ENCODE results near the gene RASSF8. TPM values are rescaled to one million over a fixed set of nuclear protein-coding genes. Genes with fewer than 3 reads are reported as not detected.

RASSF8 gene
- total and polyA plus RNA-seq, 5 donors: 13.0 to 94.6 (median 78.5) TPM

DNA sequence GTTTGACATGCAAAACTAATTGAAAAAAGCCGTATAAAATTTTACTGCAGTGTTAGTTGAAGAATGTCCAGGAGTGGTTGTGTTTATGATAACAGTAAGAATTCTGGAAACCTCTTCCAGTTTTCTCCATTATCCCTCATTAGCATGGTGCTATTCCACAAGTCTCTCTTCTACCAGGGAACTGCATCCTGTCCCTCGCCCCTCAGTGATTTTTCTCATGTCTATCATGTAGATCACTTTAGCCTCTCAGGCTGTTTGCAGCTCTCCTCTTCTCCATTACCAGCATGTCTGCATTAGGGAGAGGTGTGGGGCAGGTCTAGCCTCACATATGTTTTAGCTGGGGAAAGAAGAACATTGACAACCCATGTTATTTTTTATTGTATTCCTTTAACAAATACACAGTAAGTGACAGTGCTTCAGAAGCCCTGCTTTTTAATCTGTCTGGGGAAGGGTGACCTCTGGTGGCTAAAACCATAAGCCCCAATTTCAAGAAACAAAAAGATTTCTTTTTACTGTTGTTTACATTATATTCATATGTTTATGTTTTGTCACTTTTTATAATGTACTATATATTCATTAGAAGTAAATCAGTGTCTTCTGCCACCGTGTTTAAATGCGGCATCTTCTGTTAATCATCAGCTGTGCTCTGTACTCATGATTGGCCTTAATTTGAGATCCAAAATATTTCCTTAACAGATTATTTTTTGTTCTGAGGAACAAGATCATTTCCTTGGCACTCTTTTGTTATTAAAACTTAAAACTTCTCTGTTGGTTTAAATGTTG, 70.7 kb downstream of the RASSF8 start:
- intact Hi-C loops (cut with DNase I): loop anchor here in 2 of 4 donors (5.0 kb wide), 3 partner anchors 67 to 592 kb away; no protein-coding TSS in a partner anchor

DNA sequence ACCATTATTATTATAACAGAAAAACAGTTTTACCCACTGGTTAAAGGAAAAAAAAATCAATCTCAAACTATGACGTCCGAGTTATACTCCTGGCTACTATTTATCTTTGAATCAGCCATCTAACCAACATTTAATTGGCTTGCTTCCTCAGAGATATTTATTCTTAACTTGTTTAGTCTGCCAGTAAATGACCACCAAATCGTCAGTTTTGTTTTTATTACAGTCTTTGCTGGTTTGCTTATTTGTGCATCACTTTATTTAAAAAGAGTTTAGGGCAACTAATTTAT, 71.2 kb downstream of the RASSF8 start:
- ATAC-seq (no peak), DNase-seq (no peak)
- Histone ChIP-seq H3K9me3 (ENCODE audit: control insufficient read depth, low read length) (no peaks in the 10 kb centered on the region), H3K4me3 (ENCODE audit: low read length) (no peak overlapping the region), H3K4me1 (ENCODE audit: control insufficient read depth, insufficient read depth, low read length) (peaks cover 6% of the 10 kb centered on the region), H3K27me3 (ENCODE audit: control insufficient read depth, insufficient read depth) (no peaks in the 10 kb centered on the region), H3K27ac (ENCODE audit: low read length) (no peak overlapping the region)
- intact Hi-C loops (cut with DNase I): loop anchor here in 3 of 4 donors (5.0 to 10.0 kb wide), 5 partner anchors 67 to 595 kb away; no protein-coding TSS in a partner anchor
- WGBS: 26% methylated on average over 3 of the region's 3 CpGs

More for the DNA sequence above, 70.7 kb downstream of the RASSF8 start:
- DNase-seq (no peak), ATAC-seq (peak; percentile 56 to 71)
- Histone ChIP-seq H3K27ac (ENCODE audit: low read length) (no peak overlapping the region), H3K4me1 (ENCODE audit: control insufficient read depth, insufficient read depth, low read length) (peaks cover 6% of the 10 kb centered on the region), H3K27me3 (ENCODE audit: control insufficient read depth, insufficient read depth) (no peaks in the 10 kb centered on the region), H3K4me3 (ENCODE audit: low read length) (no peak overlapping the region), H3K9me3 (ENCODE audit: control insufficient read depth, low read length) (no peaks in the 10 kb centered on the region)
- 39% methylated on average over 4 of the region's 4 CpGs for WGBS

DNA sequence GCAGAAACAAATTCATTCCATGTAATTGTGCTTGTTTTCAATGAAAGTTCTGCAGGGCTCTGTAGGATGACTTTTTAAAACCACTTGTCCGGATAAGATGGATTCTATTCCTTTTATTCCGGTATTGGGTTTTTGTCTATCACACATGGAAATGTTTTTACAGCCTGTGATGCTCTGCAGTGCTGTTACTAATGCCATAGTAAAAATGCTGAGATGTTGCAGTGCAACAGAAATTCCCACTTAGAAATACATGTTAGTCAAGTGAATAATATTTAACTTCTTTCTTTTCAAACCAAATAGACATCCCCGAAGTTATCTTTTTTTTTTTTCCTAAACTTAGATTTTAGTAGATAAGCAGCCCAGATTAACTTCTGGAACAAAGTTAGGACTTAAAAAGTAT, 71.9 kb downstream of the RASSF8 start:
- Histone ChIP-seq H3K4me3 (ENCODE audit: low read length) (no peak overlapping the region), H3K9me3 (ENCODE audit: control insufficient read depth, low read length) (no peaks in the 10 kb centered on the region), H3K27ac (ENCODE audit: low read length) (no peak overlapping the region), H3K27me3 (ENCODE audit: control insufficient read depth, insufficient read depth) (no peaks in the 10 kb centered on the region), H3K4me1 (ENCODE audit: control insufficient read depth, insufficient read depth, low read length) (peaks cover 6% of the 10 kb centered on the region)
- 76% methylated on average over 3 of the region's 3 CpGs for WGBS
- intact Hi-C loops (cut with DNase I): loop anchor here in 2 of 4 donors (5.0 to 10.0 kb wide), 3 partner anchors 446 to 596 kb away; no protein-coding TSS in a partner anchor
- ATAC-seq (no peak), DNase-seq (no peak)

DNA sequence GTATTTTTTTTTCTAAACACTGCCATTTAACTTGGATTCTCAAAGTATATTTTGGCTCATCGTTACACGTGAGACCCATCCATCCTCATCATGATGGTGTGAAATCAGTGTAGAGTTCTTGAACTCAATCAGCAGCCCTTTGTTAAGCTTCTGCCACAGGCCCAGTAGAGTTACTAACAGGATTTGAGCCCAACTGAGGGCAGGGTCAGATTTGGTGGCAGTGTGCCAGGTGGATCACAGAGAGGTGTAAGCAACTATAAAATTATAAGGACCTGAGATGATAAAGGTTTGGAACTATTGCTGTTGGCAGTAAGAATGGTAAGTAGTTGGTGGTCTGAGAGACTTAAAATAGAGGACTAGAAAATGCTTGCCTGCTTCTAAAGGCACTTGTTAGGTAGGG, 72.8 kb downstream of the RASSF8 start:
- 85% methylated on average over 2 of the region's 2 CpGs for WGBS
- no peak for ATAC-seq
- peaks cover 6% of the 10 kb centered on the region for H3K4me1 ChIP-seq (ENCODE audit: control insufficient read depth, insufficient read depth, low read length)
- DNase-seq: peak in 1 of 3 donors; percentile 60
- intact Hi-C loops (cut with DNase I): loop anchor here in 2 of 4 donors (5.0 to 10.0 kb wide), 3 partner anchors 447 to 597 kb away; no protein-coding TSS in a partner anchor
- no peak overlapping the region for H3K4me3 ChIP-seq (ENCODE audit: low read length)
- no peaks in the 10 kb centered on the region for H3K9me3 ChIP-seq (ENCODE audit: control insufficient read depth, low read length)
- no peaks in the 10 kb centered on the region for H3K27me3 ChIP-seq (ENCODE audit: control insufficient read depth, insufficient read depth)
- H3K27ac ChIP-seq (ENCODE audit: low read length): no peak overlapping the region

DNA sequence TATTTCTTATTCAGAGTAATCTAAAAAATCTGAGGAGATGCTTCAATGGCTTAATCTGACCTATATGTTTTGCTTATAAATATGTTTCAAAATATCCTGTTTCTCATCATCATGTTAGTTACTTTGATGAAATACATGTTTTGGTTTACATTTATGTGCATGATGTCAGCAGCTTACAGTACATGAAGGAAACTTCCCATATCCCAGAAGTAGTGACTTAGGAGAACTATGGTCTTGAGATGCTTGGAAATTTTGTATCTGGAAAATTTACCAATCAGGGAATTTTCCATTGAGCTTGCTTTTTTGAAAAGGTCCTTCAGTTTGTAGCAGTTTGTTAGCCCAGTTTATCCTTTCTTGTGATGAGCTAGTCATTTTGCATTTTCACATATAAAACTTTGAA, 73.3 kb downstream of the RASSF8 start:
- intact Hi-C loops (cut with DNase I): loop anchor here in 2 of 4 donors (5.0 to 10.0 kb wide), 3 partner anchors 447 to 597 kb away; no protein-coding TSS in a partner anchor
- DNase-seq: no peak
- Histone ChIP-seq H3K27me3 (ENCODE audit: control insufficient read depth, insufficient read depth) (no peaks in the 10 kb centered on the region), H3K9me3 (ENCODE audit: control insufficient read depth, low read length) (no peaks in the 10 kb centered on the region), H3K27ac (ENCODE audit: low read length) (no peak overlapping the region), H3K4me3 (ENCODE audit: low read length) (no peak overlapping the region), H3K4me1 (ENCODE audit: control insufficient read depth, insufficient read depth, low read length) (peaks cover 6% of the 10 kb centered on the region)
- no peak for ATAC-seq

DNA sequence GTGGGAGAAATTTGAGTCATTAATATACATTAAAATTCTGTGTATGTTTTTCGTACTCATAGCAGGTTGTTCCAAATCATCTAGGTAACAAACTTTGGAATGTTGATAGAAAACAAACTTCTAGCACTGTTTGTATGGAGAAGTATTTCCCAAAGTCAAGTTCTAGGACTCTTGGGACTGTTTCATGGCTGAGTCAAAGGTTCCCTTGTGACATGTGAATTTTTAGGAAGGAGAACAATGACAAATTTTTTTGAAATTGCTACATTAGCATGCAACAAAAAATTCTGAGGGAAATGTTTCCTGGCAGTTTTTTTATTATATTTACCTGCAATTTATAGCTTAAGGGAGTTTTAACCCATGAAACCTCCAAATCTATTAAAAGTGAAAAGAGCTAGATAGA, 73.8 kb downstream of the RASSF8 start:
- Histone ChIP-seq H3K4me3 (ENCODE audit: low read length) (no peak overlapping the region), H3K4me1 (ENCODE audit: control insufficient read depth, insufficient read depth, low read length) (peaks cover 6% of the 10 kb centered on the region), H3K9me3 (ENCODE audit: control insufficient read depth, low read length) (no peaks in the 10 kb centered on the region), H3K27me3 (ENCODE audit: control insufficient read depth, insufficient read depth) (no peaks in the 10 kb centered on the region), H3K27ac (ENCODE audit: low read length) (no peak overlapping the region)
- ATAC-seq (no peak), DNase-seq (no peak)
- 88% methylated on average over 1 of the region's 1 CpG for WGBS
- intact Hi-C loops (cut with DNase I): loop anchor here in 2 of 4 donors (5.0 to 10.0 kb wide), 3 partner anchors 447 to 597 kb away; no protein-coding TSS in a partner anchor

DNA sequence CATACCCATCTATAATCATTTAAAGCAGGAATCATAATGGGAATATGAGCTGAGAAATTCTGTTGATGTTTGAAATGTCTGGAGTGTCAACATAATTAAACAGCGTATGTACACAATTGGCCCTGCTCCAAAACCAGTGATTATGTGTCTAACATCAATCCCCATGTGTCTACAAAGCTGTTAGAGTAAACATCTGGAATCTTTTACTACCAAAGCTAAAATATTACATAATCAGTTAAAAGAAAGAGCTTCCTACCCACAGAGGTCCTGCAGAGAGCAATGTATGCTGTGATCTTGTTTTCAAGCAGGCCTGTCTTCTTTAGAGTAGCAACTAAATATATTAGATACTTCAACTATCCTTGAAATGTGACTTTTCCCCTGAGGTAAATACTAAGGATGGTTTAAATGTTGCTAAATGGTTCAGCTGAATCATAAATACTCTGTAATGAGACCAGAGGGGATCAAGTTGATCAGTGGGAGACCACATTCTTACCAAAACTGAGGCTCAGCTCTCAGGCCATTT, 74.3 kb downstream of the RASSF8 start:
- Histone ChIP-seq H3K27me3 (ENCODE audit: control insufficient read depth, insufficient read depth) (no peaks in the 10 kb centered on the region), H3K4me3 (ENCODE audit: low read length) (no peak overlapping the region), H3K4me1 (ENCODE audit: control insufficient read depth, insufficient read depth, low read length) (peaks cover 8% of the 10 kb centered on the region), H3K27ac (ENCODE audit: low read length) (no peak overlapping the region), H3K9me3 (ENCODE audit: control insufficient read depth, low read length) (no peaks in the 10 kb centered on the region)
- intact Hi-C loops (cut with DNase I): loop anchor here in 2 of 4 donors (5.0 to 10.0 kb wide), 3 partner anchors 448 to 598 kb away; no protein-coding TSS in a partner anchor
- WGBS: 44% methylated on average over 1 of the region's 1 CpG
- no peak for ATAC-seq
- DNase-seq: no peak

DNA sequence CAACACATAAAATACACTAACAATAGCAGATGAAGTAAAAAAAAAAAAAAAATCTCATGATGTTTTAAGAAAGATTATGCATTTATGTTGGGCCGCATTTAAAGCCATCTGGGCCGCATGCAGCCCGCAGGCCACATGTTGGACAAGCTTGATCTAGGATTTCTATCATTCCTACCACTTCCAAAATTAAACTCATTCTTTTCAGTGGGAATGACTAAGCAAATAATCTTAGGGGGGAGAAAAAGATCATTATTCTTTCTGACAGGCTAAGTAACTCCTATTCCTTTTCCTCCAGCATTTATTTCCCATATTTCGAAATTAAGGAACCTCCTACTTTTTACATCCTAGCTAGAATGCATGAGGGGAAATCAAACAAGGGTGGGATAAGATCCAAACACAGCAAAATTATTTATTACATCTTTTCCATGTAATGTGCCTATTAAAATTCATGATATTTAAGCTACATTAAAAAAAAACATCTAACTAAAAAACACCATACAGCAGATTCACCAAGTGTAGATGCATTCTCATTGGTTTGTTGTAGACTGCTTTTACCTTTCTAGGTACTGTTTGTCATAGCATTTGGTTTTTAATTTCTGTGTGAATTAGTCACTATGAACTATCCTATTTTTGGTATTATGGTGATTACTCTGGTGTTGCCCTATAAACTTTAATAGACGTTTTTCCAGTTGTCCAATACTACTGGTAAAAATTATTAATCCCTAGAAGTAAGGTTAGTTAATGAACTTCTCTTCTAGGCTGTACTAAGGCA, 76.1 kb downstream of the RASSF8 start:
- no peak overlapping the region for H3K4me3 ChIP-seq (ENCODE audit: low read length)
- H3K27me3 ChIP-seq (ENCODE audit: control insufficient read depth, insufficient read depth): no peaks in the 10 kb centered on the region
- peaks cover 11% of the 10 kb centered on the region for H3K4me1 ChIP-seq (ENCODE audit: control insufficient read depth, insufficient read depth, low read length)
- no peaks in the 10 kb centered on the region for H3K9me3 ChIP-seq (ENCODE audit: control insufficient read depth, low read length)
- ATAC-seq: no peak
- intact Hi-C loops (cut with DNase I): loop anchor here in 2 of 4 donors (5.0 to 10.0 kb wide), 3 partner anchors 450 to 600 kb away; no protein-coding TSS in a partner anchor
- WGBS: 84% methylated on average over 5 of the region's 5 CpGs
- no peak for DNase-seq
- no peak overlapping the region for H3K27ac ChIP-seq (ENCODE audit: low read length)

DNA sequence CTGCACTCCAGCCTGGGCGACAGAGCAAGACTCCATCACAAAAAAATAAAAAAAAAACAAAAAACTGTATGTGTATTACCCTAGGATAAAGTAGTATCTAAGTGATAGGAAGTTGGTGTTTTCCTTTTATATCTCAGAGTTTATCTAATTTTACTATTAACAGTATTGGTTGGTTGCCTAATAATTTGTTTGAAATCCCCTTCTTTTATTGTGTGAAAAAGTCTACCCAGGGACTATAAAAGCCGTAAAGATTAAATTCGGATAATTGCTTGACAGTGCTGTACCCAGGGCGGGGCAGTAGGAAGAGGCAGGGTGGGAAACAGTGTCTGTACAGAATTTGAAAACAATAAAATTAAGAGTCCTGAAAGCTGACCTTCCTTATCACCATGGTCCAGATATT, 78.4 kb downstream of the RASSF8 start:
- DNase-seq: no peak
- Histone ChIP-seq H3K27me3 (ENCODE audit: control insufficient read depth, insufficient read depth) (no peaks in the 10 kb centered on the region), H3K27ac (ENCODE audit: low read length) (no peak overlapping the region), H3K9me3 (ENCODE audit: control insufficient read depth, low read length) (no peaks in the 10 kb centered on the region), H3K4me1 (ENCODE audit: control insufficient read depth, insufficient read depth, low read length) (peaks cover 9% of the 10 kb centered on the region), H3K4me3 (ENCODE audit: low read length) (no peak overlapping the region)
- 59% methylated on average over 4 of the region's 4 CpGs for WGBS
- intact Hi-C loops (cut with DNase I): loop anchor here in 2 of 4 donors (10.0 kb wide), 2 partner anchors 452 to 602 kb away; no protein-coding TSS in a partner anchor
- no peak for ATAC-seq

DNA sequence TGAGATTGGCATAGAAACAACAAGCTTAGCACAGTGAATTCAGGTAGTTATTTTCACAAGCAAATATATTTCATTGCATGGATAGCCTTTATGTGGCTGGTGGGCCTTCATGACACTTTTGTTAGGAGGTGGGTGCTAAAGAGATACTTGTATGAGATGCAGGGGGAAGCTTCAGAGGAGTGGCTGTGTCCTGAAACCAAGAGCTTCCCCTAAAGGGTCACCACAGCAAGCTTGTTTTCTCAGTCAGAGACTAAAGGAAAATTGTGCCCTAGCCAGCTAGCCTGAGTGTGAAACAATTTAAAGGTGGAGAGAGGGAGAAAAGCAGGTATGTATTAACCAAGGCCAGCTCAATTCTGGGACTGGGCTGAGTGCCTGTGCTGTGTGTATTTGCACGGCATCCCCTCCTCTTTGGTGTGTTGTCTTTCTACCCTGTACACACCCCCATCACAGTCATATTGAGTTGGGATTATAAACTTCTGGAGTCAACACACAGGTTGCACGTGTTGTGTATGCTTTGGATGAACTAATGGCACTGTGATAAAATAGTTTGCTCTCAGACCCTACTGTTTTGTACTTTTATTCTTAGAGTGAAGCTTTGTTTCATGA, 79.2 kb downstream of the RASSF8 start:
- H3K4me3 ChIP-seq (ENCODE audit: low read length): no peak overlapping the region
- intact Hi-C loops (cut with DNase I): loop anchor here in 2 of 4 donors (10.0 kb wide), 2 partner anchors 453 to 603 kb away; no protein-coding TSS in a partner anchor
- peak; percentile 29 to 37 for ATAC-seq
- no peak overlapping the region for H3K27ac ChIP-seq (ENCODE audit: low read length)
- 57% methylated on average over 2 of the region's 2 CpGs for WGBS
- H3K4me1 ChIP-seq (ENCODE audit: control insufficient read depth, insufficient read depth, low read length): peaks cover 9% of the 10 kb centered on the region
- H3K27me3 ChIP-seq (ENCODE audit: control insufficient read depth, insufficient read depth): no peaks in the 10 kb centered on the region
- DNase-seq: no peak
- H3K9me3 ChIP-seq (ENCODE audit: control insufficient read depth, low read length): no peaks in the 10 kb centered on the region

All from right cardiac atrium (tissue), 5 donors.